DOHH2 (cell line): Measurements from ENCODE around the gene DNTT.

Experiments
- H3F3A ChIP-seq: fragments of 200-600 bp; sonication (generic), shearing (Covaris generic); 2 replicates; pipeline ENCODE4 v1.6.0; 2016; ENCODE audit warnings: antibody characterized with exemption, mild to moderate bottlenecking; ENCODE audit not compliant: control insufficient read depth, insufficient read depth
- H3K27ac ChIP-seq: fragments of 200-600 bp; sonication (generic); 2 replicates; pipeline ENCODE4 v1.5.1; 2014; ENCODE audit warnings: low read depth, mild to moderate bottlenecking, low read length, moderate library complexity
- H3K27me3 ChIP-seq: fragments of 200-600 bp; sonication (generic); 2 replicates; pipeline ENCODE4 v1.6.1; 2014; ENCODE audit warnings: mild to moderate bottlenecking, low read length, mixed read lengths; ENCODE audit not compliant: control insufficient read depth
- H3K36me3 ChIP-seq: fragments of 200-600 bp; sonication (generic); 2 replicates; pipeline ENCODE4 v1.6.1; 2014; ENCODE audit warnings: mild to moderate bottlenecking, low read length, moderate library complexity, mixed read lengths; ENCODE audit not compliant: control insufficient read depth
- H3K4me1 ChIP-seq: fragments of 200-600 bp; sonication (generic); 2 replicates; pipeline ENCODE4 v1.6.1; 2014; ENCODE audit warnings: mild to moderate bottlenecking, low read length, mixed read lengths; ENCODE audit not compliant: control insufficient read depth
- H3K4me2 ChIP-seq: fragments of 200-600 bp; sonication (generic); 2 replicates; pipeline ENCODE4 v1.6.0; 2014; ENCODE audit warnings: mild to moderate bottlenecking, low read length, moderate library complexity
- H3K4me3 ChIP-seq: fragments of 200-600 bp; sonication (generic); 2 replicates; pipeline ENCODE4 v1.5.1; 2014; ENCODE audit warnings: mild to moderate bottlenecking, low read length, mixed read lengths
- H3K79me2 ChIP-seq: fragments of 200-600 bp; sonication (generic); 2 replicates; pipeline ENCODE4 v1.6.1; 2014; ENCODE audit warnings: mild to moderate bottlenecking, low read length, mixed read lengths; ENCODE audit not compliant: control insufficient read depth
- H3K9me2 ChIP-seq: fragments of 200-600 bp; sonication (generic); replicated peaks from 2 replicates; pipeline ENCODE4 v1.6.1; 2014; ENCODE audit warnings: mild to moderate bottlenecking, low read length, mixed read lengths; ENCODE audit not compliant: control insufficient read depth
- H3K9me3 ChIP-seq: fragments of 200-600 bp; sonication (generic); 2 replicates; pipeline ENCODE4 v1.6.1; 2014; ENCODE audit warnings: antibody characterized with exemption, low read length, mixed read lengths; ENCODE audit not compliant: control insufficient read depth, insufficient read depth
- H4K20me1 ChIP-seq: fragments of 200-600 bp; sonication (generic); 2 replicates; pipeline ENCODE4 v1.6.0; 2014; ENCODE audit warnings: low read depth, mild to moderate bottlenecking, antibody characterized with exemption, low read length, moderate library complexity; ENCODE audit not compliant: control insufficient read depth, insufficient read depth
- EZH2phosphoT487 ChIP-seq: fragments of 200-600 bp; sonication (generic); IDR thresholded peaks from 2 replicates; pipeline ENCODE4 v1.6.1; 2017; ENCODE audit warnings: borderline replicate concordance, mild to moderate bottlenecking, antibody characterized with exemption, low read length, moderate library complexity, mixed read lengths
- TF ChIP-seq, protein P1 (sequence below): fragments of 200-600 bp; sonication (generic); IDR thresholded peaks from one replicate; pipeline ENCODE4 v1.5.1; 2014; ENCODE audit warnings: antibody characterized with exemption, mild to moderate bottlenecking, low read depth, low read length; ENCODE audit not compliant: poor library complexity, severe bottlenecking

The DNTT gene

DNA sequence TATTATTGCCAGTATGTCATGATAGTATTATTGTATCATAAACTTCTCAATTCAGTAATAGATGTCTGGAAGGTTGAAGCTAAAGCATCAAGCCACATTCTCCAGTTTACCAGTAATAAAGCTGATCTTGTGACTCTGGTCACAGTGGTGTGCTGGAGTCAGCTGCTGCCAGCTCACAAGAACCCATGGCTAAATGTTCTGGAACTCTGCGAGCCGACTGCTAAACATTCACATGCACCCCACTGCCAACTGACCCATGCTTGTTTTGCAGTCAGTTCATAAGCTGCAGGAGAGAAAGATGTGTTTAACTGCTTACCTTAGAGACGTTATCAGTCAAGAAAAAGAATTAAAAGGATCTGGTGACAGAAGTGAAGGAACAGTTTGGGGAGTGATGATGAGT lies 5.9 kb upstream of the DNTT start:
- H3K4me1 ChIP-seq: peaks cover 64% of the 10 kb centered on the region

DNA sequence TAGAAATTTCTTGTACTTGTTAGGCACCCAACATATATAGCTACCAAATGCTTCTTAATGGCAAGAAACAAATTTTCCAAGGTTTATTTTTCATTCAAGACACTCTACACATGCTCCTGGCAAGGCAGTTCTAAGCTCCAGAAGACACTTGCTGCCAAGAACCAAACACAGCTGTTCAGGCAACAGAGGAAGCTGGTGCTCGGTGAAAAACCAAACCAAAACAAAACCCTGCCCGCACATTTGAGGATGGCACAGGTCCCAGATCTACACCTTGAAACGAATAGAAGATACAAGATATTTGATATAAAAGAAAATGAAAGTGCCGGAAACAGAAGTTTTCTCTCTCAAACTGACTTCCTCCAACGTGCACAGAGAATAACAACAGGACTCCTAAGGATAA lies 4.9 kb upstream of the DNTT start:
- Histone ChIP-seq H4K20me1 (no peaks in the 10 kb centered on the region), H3F3A (no peaks in the 10 kb centered on the region), H3K9me2 (no peaks in the 10 kb centered on the region), H3K79me2 (no peaks in the 10 kb centered on the region), H3K27me3 (no peaks in the 10 kb centered on the region), H3K4me3 (peak overlapping the region; percentile 55), H3K27ac (peak overlapping the region; percentile 48), H3K4me1 (peaks cover 53% of the 10 kb centered on the region), H3K36me3 (no peaks in the 10 kb centered on the region), H3K4me2 (peak overlapping the region; percentile 75), H3K9me3 (no peaks in the 10 kb centered on the region)
- TF ChIP-seq EZH2phosphoT487: no peak
- TF ChIP-seq, protein P1, sequence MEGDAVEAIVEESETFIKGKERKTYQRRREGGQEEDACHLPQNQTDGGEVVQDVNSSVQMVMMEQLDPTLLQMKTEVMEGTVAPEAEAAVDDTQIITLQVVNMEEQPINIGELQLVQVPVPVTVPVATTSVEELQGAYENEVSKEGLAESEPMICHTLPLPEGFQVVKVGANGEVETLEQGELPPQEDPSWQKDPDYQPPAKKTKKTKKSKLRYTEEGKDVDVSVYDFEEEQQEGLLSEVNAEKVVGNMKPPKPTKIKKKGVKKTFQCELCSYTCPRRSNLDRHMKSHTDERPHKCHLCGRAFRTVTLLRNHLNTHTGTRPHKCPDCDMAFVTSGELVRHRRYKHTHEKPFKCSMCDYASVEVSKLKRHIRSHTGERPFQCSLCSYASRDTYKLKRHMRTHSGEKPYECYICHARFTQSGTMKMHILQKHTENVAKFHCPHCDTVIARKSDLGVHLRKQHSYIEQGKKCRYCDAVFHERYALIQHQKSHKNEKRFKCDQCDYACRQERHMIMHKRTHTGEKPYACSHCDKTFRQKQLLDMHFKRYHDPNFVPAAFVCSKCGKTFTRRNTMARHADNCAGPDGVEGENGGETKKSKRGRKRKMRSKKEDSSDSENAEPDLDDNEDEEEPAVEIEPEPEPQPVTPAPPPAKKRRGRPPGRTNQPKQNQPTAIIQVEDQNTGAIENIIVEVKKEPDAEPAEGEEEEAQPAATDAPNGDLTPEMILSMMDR: no peak

More for the DNA sequence above, 5.9 kb upstream of the DNTT start:
- H3K4me2 ChIP-seq: no peak overlapping the region
- no peaks in the 10 kb centered on the region for H3K79me2 ChIP-seq
- H3K9me2 ChIP-seq: no peaks in the 10 kb centered on the region
- no peak overlapping the region for H3K4me3 ChIP-seq
- no peak overlapping the region for H3K27ac ChIP-seq
- no peaks in the 10 kb centered on the region for H3K9me3 ChIP-seq
- H3F3A ChIP-seq: no peaks in the 10 kb centered on the region
- H4K20me1 ChIP-seq: no peaks in the 10 kb centered on the region
- H3K27me3 ChIP-seq: no peaks in the 10 kb centered on the region
- TF ChIP-seq EZH2phosphoT487: no peak
- TF ChIP-seq, protein P1: no peak
- H3K36me3 ChIP-seq: no peaks in the 10 kb centered on the region

DNA sequence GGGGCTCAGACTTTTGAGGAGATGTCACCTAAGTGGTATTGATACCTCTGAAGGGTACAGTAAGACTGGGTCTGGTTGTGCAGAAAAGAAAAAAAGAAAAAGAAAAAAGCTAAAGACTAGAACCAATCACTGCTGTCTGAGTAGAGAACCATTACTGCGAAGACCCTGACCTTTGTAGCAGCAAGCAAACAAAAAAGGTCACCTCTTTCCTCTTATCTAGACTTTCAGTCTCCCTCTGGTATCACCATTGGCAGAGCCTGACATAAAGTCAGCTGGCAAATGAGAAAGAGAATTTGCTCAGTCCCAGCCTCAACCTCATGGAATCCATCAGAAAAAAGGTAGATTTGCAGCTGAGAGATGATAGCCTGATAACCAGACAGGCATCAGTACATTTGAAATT lies 2.6 kb upstream of the DNTT start:
- Histone ChIP-seq H3K4me1 (peaks cover 38% of the 10 kb centered on the region), H3F3A (no peaks in the 10 kb centered on the region), H3K36me3 (no peaks in the 10 kb centered on the region), H3K9me2 (no peaks in the 10 kb centered on the region), H3K9me3 (no peaks in the 10 kb centered on the region), H3K4me3 (no peak overlapping the region), H3K4me2 (no peak overlapping the region), H3K79me2 (no peaks in the 10 kb centered on the region), H3K27me3 (no peaks in the 10 kb centered on the region), H3K27ac (no peak overlapping the region), H4K20me1 (no peaks in the 10 kb centered on the region)
- TF ChIP-seq, protein P1: no peak
- no peak for TF ChIP-seq EZH2phosphoT487

DNA sequence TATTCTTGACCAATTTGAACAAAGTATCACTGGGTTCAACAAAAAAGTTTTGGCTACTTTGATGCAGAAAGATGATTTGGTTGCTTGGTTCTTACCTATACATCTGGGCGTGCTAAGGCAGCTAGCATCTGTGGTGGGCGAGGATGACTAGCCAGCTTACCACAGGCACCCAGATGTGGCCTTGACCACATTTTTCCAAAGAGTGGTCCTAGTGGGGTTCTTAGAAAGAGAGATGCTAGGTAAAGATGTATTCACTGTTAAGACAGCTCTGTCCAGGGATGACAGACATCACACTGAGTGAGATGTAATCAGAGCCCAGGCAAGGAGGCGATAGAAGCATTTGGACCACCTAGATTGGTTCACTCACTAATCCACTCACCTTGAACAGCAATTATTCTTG lies 785 bp downstream of the DNTT start:
- H3K4me2 ChIP-seq: no peak overlapping the region
- no peaks in the 10 kb centered on the region for H3K27me3 ChIP-seq
- no peak overlapping the region for H3K27ac ChIP-seq
- no peaks in the 10 kb centered on the region for H3F3A ChIP-seq
- no peaks in the 10 kb centered on the region for H3K9me2 ChIP-seq
- no peak for TF ChIP-seq EZH2phosphoT487
- TF ChIP-seq, protein P1: no peak
- H3K36me3 ChIP-seq: no peaks in the 10 kb centered on the region
- H3K4me1 ChIP-seq: peaks cover 19% of the 10 kb centered on the region
- H3K4me3 ChIP-seq: no peak overlapping the region
- no peaks in the 10 kb centered on the region for H4K20me1 ChIP-seq
- H3K79me2 ChIP-seq: no peaks in the 10 kb centered on the region
- H3K9me3 ChIP-seq: no peaks in the 10 kb centered on the region
